PC-3 (cell line): Measurements from ENCODE around the gene PCDHGA5.

Experiments used
- EZH2 ChIP-seq: fragments of 300-600 bp; sonication (generic); IDR thresholded peaks from one replicate; pipeline ENCODE4 v1.6.1; 2017; ENCODE audit warnings: antibody characterized with exemption, mild to moderate bottlenecking, low read length; ENCODE audit not compliant: unreplicated experiment
- EZH2phosphoT487 ChIP-seq: fragments of 300-600 bp; sonication (generic); IDR thresholded peaks from 2 replicates; pipeline ENCODE4 v1.6.1; 2018; ENCODE audit warnings: mild to moderate bottlenecking, antibody characterized with exemption, low read length, borderline replicate concordance
- TF ChIP-seq, protein P1 (sequence below): fragments of 300-600 bp; sonication (generic); conservative IDR thresholded peaks from 2 replicates; pipeline ENCODE4 v1.5.1; 2017; ENCODE audit warnings: antibody characterized with exemption, low read depth, mild to moderate bottlenecking, low read length

GRCh38 chr5:141343242-141343952 lies 20.6 kb upstream of the PCDHGA5 start, which contains the start of gene PCDHGA3:
- TF ChIP-seq, protein P1, sequence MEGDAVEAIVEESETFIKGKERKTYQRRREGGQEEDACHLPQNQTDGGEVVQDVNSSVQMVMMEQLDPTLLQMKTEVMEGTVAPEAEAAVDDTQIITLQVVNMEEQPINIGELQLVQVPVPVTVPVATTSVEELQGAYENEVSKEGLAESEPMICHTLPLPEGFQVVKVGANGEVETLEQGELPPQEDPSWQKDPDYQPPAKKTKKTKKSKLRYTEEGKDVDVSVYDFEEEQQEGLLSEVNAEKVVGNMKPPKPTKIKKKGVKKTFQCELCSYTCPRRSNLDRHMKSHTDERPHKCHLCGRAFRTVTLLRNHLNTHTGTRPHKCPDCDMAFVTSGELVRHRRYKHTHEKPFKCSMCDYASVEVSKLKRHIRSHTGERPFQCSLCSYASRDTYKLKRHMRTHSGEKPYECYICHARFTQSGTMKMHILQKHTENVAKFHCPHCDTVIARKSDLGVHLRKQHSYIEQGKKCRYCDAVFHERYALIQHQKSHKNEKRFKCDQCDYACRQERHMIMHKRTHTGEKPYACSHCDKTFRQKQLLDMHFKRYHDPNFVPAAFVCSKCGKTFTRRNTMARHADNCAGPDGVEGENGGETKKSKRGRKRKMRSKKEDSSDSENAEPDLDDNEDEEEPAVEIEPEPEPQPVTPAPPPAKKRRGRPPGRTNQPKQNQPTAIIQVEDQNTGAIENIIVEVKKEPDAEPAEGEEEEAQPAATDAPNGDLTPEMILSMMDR, result no peak; the same call in 1 of the 2 replicates
- TF ChIP-seq EZH2phosphoT487, result no peak
- TF ChIP-seq EZH2, result no peak
